Activated CD8-positive, alpha-beta memory T cell treated with anti-CD3 and anti-CD28 coated beads, Interleukin-2, amount 50 U/mL, for 1 hour (primary cell): ENCODE measurements around the gene LCA5.
A peak's percentile ranks its signal among the peaks of the same experiment; 100 is the strongest.
"Not testable (repeated sequence)": the region's sequence is repeated elsewhere in the genome, so short reads cannot be mapped to it uniquely, and the experiment has no call there.

Experiments
- DNase-seq: peaks from one replicate; pipeline ENCODE4 v3.0.0-alpha.2; 2020; ENCODE audit errors: extremely low read depth

The LCA5 gene

DNA sequence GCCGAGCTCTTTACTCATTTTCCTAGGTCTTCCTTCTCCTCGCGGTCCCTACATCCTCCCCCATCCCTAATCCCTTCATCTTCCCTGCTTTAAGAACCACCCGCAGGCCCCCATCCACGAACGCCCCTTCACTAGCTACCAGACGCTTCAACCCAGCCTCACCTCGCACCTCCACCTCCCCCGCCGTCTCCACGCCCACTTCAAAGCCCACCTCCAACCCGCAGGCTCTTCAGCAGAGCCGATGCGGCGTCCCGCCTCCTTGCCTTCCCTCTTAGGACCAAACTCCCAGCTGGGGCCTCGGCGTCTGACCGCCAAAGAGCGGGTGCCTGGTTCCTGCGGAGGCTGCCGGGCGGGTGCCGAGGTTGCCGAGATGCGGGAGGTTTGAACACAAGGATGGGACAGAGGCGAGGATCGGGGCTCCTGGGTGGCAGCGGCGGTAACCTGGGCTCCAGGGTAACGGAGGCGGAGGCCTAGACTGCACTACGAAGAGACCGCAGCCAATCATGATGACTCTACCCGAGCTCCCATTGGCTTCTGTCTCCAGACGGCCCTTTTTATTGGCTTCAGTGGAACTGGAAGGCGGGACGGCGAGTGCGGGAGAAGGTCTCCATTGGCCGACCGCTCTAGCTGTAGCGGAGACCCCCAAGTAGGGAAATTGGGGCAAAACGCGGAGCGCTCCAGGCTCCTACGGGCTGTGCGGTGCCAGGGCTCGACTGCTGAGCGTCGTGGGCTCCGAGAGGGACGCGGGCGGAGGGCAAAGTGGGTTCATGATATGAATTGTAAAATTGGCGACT is at the start of gene LCA5:
Gene LCA5 (minus strand): TSS at position 477 of the 794 bp plus-strand sequence. CDS start 18,536 bp downstream, outside the sequence.
- DNase-seq, result peak; percentile 64

DNA sequence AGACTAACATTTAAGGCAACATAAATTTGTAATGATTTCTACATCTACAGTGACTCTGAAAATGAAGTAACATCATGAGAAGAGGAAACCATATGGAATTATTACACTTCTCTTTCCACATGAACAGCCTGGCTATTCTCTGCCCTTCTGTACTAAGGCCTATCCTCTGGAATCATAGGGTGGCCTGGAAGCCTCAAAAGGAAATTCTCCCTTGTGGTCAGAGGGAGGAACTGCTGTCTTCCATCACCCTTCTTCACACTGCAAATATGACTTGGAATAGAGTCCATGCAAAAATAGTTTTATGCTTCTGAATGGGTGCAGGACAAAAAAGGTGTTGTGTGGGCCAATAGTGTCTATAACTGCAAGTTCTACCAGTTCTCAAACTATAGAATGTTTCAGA is 49.3 kb upstream of the LCA5 start:
- no peak for DNase-seq

DNA sequence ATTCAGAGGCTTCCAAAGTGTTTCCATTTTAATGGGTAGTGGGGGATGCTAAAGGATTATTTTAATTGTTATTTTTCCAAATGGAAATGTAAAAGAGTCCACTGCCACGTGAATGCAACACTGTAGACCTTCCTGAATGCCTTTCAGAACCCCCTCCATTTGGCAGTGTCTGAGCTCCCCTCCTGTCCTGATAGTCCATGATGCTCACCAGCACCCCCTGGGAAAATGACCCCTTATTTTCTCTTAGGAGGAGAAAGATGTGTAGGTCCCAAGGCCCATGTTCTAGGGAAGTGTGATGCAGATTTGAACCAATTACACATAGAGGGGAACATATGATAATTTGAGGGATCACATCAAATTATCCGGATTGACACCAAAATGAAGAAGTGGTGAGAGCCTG is 47.1 kb upstream of the LCA5 start:
- no peak for DNase-seq

DNA sequence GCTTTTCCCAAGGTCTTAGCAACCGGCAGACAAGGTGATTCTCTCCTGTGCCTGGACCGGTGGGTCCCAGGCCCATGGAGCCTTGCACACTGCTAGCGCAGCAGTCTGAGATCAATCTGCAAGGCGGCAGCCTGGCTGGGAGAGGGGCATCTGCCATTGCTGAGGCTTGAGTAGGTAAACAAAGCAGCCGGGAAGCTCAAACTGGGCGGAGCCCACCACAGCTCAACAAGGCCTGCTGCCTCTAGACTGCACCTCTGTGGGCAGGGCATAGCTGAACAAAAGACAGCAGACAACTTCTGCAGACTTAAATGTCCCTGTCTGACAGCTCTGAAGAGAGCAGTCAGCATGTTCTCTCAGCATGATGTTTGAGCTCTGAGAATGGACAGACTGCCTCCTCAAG is 40.7 kb upstream of the LCA5 start:
- not testable (repeated sequence) for DNase-seq

DNA sequence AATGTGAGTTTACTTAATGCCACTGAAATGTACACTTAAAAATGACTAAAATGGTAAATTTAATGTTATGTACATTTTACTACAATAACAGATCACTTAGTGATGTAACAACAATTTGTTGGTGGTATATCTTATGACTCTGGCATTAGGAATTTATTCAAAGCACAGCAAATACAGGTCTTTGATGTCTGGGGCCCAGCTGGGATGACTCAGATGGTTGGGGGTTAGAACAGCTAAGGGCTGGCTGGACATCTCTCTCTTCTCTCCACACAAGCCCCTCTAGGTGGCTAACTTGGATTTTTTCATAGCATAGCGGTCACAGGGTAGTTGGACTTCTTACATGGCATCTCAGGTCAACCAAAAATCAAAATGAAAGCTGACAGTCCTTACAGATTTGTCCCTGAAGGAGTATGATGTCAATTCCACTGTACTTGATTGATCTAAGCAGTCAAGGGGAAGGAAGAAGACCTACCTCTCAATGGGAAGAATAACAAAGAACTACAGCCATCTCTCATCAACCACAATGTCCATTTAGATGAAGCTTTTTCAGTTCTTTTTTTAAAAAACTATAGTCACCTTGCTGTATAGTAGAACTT is 37.5 kb upstream of the LCA5 start:
- DNase-seq, result no peak

DNA sequence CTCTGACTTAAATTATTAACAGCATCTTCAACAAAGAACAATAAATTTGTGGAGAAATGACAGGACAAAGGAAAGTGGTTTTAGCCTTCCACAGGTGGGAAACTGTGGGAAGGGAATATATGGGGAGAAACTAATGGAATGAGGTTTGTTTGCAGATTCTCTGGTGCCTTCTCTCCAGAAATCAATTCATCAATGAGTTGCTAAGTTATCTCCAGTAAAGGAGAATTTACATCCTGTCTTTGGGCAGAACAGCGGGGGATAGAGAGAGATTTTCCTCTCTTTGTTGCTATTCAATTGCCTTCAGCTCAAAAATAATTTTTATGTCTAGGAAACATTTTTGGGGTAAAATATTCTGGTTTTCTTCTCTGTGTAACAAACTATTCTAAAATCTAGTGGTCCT is 36.9 kb upstream of the LCA5 start:
- DNase-seq, result no peak

DNA sequence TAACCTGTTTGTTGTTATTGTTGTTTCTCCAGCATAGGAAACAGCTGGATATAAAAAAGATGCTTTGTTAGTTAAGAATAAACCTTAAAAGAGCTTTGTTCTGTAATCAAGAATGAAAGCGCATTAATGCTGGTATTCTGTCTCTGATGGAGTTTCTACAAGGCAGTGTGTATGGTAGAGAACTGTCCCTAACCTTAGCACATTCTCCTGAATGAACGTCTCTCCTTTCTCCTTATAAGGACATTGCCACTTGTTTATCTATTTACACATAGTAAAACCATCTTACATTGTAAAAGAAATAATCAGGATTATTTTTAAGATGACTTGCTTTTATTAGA is 33.8 kb upstream of the LCA5 start:
- no peak for DNase-seq

DNA sequence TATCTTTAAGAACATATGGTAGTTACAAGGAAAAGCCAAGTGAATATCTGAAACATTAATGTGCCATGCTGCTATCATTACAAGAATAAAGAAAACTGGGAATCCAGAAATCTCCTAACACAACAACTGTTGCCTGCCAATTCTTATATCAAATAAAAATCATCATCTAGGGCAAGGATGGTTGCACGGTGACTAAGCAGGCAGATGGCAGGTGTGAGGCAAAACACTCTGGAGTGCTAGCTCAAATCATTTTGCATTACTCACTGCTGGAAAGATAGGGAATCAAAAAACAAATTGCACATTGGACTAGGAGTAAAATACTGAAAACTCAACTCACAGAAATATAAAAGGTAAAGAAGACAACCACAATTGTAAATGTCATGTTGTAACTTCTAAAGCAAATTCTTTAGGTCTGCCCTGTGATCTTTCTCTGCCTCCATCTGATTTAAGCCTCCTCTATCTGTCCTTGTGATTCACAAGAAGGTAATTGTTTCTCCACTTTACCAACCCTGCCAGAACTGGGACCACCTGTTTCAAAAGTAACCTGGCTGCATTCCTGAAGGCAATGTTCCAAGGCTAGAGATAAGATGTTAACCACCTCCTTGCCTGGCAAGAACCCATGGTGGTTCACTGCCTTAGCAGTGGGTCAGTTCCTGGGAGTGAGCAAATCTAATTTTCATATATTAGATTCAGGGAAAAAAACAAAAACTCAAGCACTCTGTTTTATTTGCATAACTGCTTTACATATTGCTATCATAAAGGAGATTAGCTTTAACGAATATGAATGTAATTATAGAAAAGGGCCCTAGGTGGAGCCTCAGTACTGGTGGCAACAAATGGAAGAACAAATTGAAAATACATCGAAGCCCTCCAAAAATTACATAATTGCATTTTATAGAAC is 33.1 kb upstream of the LCA5 start:
- DNase-seq, result no peak

DNA sequence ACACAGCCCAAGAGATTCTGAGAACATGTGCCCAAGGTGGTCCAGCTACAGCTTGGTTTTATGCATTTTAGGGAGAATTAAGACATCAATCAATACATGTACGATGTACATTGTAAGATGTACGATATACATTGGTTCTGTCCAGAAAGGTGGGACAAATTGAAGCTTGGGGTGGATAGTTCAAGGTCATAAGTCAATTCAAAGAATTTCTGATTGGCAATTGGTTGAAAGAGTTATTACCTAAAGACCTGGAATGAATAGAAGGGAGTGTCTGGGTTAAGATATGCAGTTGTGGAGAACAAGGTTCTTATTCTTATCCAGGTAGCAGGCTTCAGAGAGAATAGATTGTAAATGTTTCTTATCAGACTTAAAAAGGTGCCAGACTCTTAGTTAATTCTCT is 31.8 kb upstream of the LCA5 start:
- no peak for DNase-seq

DNA sequence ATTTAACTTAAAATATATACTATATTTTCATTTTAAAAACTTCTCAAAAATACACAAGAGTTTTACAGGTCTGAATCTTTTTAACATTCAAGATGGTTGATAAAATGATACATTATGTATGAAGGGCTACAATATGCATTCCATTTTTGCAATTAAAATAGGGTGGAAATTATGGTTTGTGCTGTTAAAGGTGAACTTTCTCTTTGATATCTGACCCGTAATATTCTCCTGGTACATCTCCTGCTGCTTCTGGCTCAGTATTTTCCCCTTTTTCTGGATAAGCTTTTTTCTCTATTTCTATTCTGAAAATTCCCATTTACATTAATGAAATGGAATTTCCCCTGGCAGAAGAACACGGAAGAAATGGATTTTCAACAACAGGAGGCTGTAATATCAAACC is 27.4 kb upstream of the LCA5 start:
- no peak for DNase-seq

DNA sequence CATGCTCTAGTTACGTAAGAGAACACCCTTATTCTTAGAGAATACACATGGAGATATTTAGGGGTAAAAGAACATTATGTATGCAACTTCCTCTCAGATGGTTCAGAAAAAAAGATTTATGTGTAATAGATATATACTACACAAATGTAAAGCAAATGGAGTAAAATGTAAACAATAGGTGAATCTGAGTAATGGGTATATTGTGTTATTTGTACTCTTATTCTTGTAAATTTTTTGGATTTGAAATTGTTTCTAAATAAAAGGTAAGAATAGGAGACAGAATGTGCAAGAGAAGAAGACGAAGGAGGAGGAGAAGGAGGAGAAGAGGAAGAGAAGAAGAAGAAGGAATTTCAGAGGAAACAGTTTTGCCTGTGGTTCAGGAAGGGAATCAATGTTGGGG is 22.5 kb upstream of the LCA5 start:
- DNase-seq, result no peak

DNA sequence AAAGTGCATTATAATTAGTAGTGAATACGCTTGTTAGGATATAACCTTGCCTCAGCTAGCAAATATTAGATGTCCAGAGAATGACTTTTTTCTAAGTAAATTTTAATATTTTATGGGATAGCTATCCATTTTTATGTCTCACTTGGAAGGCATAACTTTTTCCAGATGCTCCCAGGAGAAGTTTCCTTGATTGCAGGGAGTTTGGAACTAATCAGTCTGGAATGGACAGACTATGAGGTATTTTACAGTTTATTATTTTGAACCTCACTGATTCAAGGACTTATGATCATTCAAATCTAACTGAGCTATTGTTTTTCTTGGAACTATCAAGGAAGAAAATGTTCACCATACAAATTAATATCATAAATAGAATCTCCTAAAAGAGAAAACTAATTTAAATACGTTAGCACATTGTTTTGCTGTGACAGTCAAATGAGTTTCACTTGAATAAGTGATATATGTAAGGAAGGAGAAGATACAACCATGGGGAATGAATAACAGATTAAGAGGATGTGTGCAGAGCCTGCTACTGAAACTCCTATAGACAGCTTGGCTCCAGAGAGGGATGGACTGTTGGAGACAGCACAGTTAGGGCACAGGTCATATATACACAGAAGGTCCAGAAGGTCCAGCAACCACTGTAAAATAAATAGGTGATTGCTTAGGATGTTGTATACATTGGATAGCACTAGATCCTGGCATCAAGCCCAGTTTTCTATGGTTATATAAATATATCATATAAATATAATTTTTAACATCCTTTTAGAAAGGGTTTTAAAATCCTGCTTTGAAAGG is 20.6 kb upstream of the LCA5 start:
- no peak for DNase-seq

DNA sequence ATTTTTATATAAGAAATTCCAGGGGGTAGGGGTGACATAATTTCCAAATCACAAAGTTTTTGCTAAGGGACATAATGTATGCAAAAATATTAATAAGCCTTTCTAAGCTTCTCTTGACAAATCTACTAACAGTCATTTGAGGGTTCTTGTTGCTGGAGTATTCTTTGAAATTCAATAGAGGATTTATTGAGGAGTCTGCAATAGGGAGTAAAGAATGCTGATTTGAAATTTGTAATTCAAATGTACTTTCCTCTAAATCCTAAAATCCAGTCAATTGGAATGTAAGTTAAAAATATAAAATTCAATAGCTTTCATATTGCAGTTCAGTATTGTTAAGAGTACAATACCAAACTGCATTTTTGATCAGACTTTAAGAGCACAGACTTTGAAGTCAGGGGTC is 17.1 kb upstream of the LCA5 start:
- no peak for DNase-seq

DNA sequence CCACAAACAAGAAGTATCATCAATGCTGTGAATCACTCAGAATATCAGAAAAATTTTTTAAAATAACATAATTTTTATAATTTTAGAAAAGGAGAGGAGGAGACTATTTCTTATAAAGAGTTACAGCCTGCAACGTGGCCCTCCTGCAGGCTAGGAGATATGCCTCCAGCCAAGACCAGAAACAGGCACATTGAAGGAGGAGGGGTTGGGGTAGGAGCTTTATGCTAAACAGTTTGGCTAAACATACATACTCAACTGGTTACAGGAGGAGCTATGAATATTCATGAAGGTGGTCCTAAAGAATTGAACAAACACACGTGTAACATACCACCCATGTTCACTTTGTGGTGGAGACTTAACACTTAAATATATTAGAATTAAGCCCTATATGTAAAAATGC is 14.2 kb upstream of the LCA5 start:
- no peak for DNase-seq

DNA sequence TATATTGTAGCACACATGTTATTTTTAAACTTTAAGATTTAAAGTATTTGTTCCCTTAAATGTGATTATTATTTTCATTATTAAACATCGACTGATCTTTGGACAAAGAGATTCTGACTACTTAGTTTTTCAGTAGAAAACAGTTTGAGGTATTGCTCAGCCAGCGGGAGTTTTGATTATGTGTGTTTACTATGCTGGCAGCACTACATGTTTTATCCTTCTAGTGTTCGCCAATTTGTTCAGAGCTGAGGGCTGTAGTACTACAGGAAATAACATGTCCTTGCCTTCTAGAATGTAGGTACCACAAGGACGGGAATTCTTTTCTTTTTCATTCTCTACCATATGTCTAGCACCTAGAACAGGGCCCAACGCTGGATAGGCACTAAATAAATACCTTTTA is 11.1 kb upstream of the LCA5 start:
- DNase-seq, result no peak

DNA sequence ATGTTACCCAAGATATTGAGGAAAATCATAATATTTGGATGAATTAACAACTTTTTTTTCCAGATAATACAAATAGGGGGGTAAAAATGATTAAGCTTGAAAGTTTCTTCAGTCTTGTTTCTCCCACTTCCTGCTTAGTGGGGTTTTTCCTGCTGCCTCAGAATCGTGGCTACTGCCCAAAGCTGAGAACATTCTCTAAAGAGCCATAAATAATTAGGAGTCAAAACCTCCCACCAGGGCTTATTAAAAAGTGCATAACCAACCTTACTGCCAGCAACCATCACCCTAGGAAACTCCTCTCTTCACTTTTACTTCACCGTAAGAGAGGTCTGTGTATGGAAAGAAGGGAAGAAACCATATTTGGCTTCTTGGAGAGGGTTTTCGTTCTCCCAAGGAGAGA is 9.0 kb upstream of the LCA5 start:
- no peak for DNase-seq

DNA sequence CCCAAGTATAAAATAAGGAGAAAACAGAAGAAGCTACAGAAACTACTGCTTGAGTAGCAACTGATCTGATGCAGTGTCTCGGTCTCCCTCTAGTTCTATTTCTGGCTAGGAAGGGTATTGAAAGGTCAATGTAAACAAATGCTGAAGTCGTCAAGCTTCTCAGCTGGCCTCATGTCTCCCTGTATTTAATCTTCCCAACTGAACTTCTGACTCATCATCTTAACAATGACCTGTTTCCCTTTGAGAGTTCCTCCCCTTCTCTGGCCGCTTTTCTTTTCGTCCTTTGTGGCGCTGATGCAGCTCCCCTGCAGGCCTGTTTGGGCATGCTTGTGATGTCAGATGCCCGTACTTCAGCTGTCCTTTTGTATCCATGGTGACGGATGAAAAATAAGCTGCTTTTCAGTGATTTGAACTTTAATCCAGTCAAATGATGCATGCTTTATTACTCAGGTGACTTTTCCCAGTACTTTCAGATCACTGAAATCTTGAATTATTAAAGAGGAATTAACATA is 7.8 kb upstream of the LCA5 start:
- DNase-seq, result no peak

DNA sequence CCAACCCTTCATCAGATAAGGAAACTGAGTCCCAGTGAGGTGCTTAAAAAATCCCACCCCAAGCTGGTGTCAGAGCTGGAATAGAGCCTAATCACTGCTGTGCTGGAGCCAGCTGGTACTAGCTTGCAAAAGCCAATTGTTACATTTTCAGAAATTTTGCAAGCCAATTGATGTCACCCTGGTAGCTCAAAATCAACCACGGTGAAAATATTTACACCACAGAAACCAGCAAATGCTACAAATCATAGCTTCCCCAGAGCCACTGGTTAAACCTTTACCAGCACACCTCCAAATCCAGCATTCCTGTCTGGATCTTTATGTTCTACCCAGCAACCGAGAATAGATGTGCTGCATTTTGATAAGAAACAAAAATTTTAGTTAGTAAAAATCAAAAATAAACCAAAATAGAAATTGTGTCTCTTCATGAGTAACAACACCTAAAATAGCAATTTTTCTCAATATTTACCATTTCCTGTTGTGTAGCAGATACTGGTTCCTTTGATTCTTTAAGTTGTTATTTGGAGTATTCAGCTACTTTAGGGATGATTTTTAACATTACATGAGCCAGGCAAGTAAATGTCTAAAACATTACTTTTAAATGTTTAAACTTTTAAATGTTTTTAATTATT is 7.2 kb upstream of the LCA5 start:
- no peak for DNase-seq

DNA sequence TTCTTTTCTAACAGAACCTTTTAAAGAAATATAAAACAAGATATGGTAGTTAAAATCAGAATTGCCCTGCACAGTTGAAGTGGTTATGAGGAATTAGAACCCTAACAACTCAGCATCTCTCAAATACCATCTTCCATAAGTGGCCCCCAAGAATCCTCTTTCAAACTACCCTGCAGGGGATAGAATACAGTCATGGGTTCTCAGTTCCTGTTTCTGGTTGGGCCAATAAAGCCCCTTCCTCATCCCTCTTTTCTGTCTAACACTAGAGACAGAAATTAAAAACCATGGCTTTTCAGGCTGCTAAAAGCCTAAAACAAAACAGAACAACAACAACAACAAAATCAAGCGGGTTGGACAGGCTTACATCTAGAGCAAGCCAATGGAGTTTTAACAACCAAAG is 6.7 kb upstream of the LCA5 start:
- no peak for DNase-seq

DNA sequence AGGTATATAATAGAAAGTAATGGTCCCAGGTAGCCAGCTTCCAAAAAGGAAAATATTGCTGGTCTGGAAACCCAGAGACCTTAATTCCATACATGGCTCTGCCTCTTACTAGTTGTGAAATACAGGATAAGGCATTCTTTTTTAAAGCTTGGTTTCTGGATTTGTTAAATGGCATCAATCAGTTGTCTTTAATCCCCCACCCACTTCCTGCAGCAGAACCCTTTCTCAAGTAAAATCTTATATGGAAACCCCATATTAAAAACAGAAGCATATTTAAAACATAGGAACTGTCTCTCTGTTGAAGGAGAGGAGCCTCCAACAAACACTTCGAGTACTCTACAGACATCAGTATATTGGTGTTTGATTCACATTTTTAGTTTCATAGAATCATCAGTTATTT is 6.2 kb upstream of the LCA5 start:
- no peak for DNase-seq
